ENCODE data around the gene TIMM21. TPM values are rescaled to one million over a fixed set of nuclear protein-coding genes. Genes with fewer than 3 reads are reported as not detected.

Gene TIMM21, protein sequence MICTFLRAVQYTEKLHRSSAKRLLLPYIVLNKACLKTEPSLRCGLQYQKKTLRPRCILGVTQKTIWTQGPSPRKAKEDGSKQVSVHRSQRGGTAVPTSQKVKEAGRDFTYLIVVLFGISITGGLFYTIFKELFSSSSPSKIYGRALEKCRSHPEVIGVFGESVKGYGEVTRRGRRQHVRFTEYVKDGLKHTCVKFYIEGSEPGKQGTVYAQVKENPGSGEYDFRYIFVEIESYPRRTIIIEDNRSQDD
- total RNA-seq: 10 to 100 TPM; 29.6 to 45.5 TPM

DNA sequence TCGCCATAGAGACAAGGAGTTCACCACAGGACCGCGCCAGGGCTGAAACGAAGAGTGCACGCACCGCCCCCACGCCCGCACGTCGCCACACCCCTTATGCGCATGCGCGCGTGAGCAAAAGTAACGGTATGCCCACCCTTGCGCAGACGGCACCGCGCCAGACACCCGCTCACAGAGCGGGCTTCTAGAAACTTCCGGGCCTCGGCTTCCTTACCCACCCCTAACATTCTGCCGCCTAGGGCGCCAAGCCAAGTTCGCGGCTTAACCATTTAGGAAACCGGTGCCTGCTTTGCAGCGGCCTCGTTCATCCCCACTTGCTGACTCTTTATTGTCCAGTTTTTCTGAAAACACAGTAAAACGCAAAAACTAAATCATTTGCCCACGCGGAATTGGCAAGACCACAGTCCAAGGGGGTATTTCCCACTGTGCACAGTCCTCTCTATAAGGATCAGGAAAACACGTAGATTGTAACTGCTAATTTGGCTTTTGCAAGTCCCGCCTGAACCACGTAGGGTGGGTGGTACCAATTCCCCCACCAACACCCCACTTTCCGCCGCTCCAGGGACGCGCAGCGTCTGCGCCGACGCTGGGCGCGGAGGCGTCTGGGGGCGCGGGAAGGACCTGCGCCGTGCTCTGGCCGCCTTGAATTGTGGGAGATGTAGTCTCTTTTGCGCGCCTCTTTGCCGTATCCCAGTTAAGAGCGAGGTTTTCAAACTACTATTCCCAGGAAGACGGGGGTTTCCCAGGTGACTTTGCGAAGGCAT, at the start of gene TIMM21, which contains the start of gene FBXO15:
TIMM21 (plus strand) TSS at position 745 of the 764 bp plus-strand sequence. CDS start 286 bp downstream, outside the sequence.
FBXO15 (minus strand) TSS at position 56 of the 764 bp plus-strand sequence; CDS start at position 7, 49 bp downstream.
- Histone ChIP-seq H3K4me1 (peaks cover 10% of the 10 kb centered on the region), H3K9me3 (no peaks in the 10 kb centered on the region), H3K4me3 (peak within 1 kb of the TSS; percentile 54), H3K9ac (ENCODE audit: low read depth in 2 of 2, low read length in 2 of 2) (peak within 1 kb of the TSS; percentile 77 to 98), H3K36me3 (no peaks in the 10 kb centered on the region), H3K27me3 (no peaks in the 10 kb centered on the region), H3K27ac (peak within 1 kb of the TSS; percentile 95)
- peak; percentile 96 for DNase-seq
- TF ChIP-seq, protein P1, sequence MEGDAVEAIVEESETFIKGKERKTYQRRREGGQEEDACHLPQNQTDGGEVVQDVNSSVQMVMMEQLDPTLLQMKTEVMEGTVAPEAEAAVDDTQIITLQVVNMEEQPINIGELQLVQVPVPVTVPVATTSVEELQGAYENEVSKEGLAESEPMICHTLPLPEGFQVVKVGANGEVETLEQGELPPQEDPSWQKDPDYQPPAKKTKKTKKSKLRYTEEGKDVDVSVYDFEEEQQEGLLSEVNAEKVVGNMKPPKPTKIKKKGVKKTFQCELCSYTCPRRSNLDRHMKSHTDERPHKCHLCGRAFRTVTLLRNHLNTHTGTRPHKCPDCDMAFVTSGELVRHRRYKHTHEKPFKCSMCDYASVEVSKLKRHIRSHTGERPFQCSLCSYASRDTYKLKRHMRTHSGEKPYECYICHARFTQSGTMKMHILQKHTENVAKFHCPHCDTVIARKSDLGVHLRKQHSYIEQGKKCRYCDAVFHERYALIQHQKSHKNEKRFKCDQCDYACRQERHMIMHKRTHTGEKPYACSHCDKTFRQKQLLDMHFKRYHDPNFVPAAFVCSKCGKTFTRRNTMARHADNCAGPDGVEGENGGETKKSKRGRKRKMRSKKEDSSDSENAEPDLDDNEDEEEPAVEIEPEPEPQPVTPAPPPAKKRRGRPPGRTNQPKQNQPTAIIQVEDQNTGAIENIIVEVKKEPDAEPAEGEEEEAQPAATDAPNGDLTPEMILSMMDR (IDR thresholded peaks at IDR 0.05): no peak
- intact Hi-C loops (cut with DNase I): no loop called here

DNA sequence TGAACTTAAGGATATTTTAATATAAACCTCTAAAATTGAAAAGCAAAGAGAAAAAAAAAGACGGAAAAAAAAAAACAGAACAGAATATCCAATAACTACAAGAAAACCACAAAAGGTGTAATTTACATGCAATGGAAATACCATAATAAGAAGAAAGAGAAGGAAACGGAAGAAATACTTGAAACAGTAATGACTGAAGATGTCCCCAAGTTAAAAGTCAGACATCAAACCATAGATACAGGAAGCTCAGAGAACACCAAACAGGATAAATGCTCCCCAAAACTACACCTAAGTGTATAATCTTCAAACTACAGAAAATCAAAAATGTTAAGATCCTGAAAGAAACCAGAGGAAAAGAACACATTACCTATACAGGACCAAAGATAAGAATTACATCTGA, 39.9 kb upstream of the TIMM21 start:
- intact Hi-C loops (cut with DNase I): no loop called here
- TF ChIP-seq, protein P1 (IDR thresholded peaks at IDR 0.05): no peak
- no peaks in the 10 kb centered on the region for H3K27me3 ChIP-seq

DNA sequence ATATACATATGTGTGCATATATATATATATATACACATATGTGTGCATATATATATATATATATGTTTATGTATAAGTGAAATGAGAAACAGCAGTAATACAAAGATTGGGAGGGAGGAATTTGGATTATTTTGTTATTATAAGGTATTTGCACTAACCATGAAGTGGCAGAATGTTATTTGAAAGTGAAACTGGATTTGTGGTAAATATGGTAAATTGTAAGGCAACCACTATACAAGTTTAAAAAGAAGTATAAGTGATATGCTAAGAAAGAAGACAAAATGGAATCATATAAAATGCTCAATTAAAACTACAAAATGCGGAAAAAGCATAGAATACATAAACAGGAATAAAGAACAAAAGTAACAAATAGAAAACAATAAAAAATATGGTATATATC, 38.2 kb upstream of the TIMM21 start:
- H3K9ac ChIP-seq (ENCODE audit: low read depth in 2 of 2, low read length in 2 of 2): no peak overlapping the region
- no peak overlapping the region for H3K27ac ChIP-seq
- DNase-seq: no peak
- intact Hi-C loops (cut with DNase I): loop anchor here (10.0 kb wide), 1 partner anchor 1345 kb away; no protein-coding TSS in a partner anchor
- no peaks in the 10 kb centered on the region for H3K36me3 ChIP-seq
- H3K4me1 ChIP-seq: no peaks in the 10 kb centered on the region
- no peak overlapping the region for H3K4me3 ChIP-seq
- TF ChIP-seq, protein P1 (IDR thresholded peaks at IDR 0.05): no peak
- H3K27me3 ChIP-seq: no peaks in the 10 kb centered on the region
- no peaks in the 10 kb centered on the region for H3K9me3 ChIP-seq

More for the DNA sequence above, 39.9 kb upstream of the TIMM21 start:
- Histone ChIP-seq H3K9me3 (no peaks in the 10 kb centered on the region), H3K4me3 (no peak overlapping the region), H3K9ac (ENCODE audit: low read depth in 2 of 2, low read length in 2 of 2) (no peak overlapping the region), H3K36me3 (no peaks in the 10 kb centered on the region), H3K4me1 (no peaks in the 10 kb centered on the region), H3K27ac (no peak overlapping the region)
- DNase-seq: no peak

DNA sequence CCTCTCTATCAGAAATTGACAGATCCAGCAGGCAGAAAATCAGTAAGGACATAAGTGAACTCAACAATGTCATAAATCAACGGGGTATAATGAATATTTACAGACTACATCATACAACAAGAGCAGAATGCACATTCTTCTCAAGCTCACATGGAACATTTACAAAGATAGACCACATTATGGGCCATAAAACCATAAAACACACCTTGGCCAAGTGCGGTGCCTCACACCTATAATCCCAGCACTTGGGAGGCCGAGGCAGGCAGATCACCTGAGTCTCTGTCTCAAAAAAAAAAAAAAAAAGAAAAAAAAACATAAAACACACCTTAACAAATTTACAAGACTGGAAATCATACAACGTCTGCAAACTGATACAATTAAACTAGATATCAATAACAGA, 37.3 kb upstream of the TIMM21 start:
- Histone ChIP-seq H3K36me3 (no peaks in the 10 kb centered on the region), H3K27me3 (no peaks in the 10 kb centered on the region), H3K27ac (no peak overlapping the region), H3K4me3 (no peak overlapping the region), H3K4me1 (no peaks in the 10 kb centered on the region), H3K9me3 (no peaks in the 10 kb centered on the region), H3K9ac (ENCODE audit: low read depth in 2 of 2, low read length in 2 of 2) (no peak overlapping the region)
- intact Hi-C loops (cut with DNase I): loop anchor here (10.0 kb wide), 1 partner anchor 1346 kb away; no protein-coding TSS in a partner anchor
- peak; percentile 32 for DNase-seq
- TF ChIP-seq, protein P1 (IDR thresholded peaks at IDR 0.05): no peak

DNA sequence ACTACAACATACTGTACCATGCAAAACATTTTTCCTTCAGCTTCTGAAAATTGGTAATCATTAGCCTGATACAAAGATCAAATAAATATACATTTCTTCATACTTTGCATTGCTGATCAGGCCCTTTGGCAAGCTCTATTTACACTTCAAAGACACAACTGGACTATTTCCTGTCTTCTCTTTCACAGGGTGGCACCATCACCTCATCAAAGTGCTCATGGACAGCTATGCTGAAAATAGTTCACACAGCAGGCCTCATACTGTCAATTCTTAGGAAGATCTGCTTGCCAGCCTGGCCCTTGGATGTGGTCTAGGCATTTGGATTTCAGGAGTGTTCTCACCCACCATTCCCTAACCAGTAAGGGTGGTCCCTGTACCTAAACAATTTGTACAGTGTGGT, 34.6 kb upstream of the TIMM21 start:
- H3K36me3 ChIP-seq: no peaks in the 10 kb centered on the region

More for the DNA sequence above, 34.6 kb upstream of the TIMM21 start:
- Histone ChIP-seq H3K27me3 (no peaks in the 10 kb centered on the region), H3K4me3 (no peak overlapping the region), H3K4me1 (no peaks in the 10 kb centered on the region), H3K9me3 (no peaks in the 10 kb centered on the region), H3K27ac (no peak overlapping the region), H3K9ac (ENCODE audit: low read depth in 2 of 2, low read length in 2 of 2) (no peak overlapping the region)
- no peak for DNase-seq
- intact Hi-C loops (cut with DNase I): loop anchor here (10.0 kb wide), 1 partner anchor 1349 kb away; no protein-coding TSS in a partner anchor
- TF ChIP-seq, protein P1 (IDR thresholded peaks at IDR 0.05): no peak

All from colonic mucosa (tissue), 4 donors.